Colon (tissue), 2 donors: Measurements from ENCODE around the gene GPRIN1.
"Not testable (repeated sequence)": the region's sequence is repeated elsewhere in the genome, so short reads cannot be mapped to it uniquely, and the experiment has no call there.

Source experiments
- FAIRE-seq: peaks from 2 replicates; lab custom pipeline; 2012; peaks lifted over from hg19 to GRCh38; lab: Jason Lieb, UNC
- donor health status: control.
- donor health status: control.

The GPRIN1 gene

DNA sequence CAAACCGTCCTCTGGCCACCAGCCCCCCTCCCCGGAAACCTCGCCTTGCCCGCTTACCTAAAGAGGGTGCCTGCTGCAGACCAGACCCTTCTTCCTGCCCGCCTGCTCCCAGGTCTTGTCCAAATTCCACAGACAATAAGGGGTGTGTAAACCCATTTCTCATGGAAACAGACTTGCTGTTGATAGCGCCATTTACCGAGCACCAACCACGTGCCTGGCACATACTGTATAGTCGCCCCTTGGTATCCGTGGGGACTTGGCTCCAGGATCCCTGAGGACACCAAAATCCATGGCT is 35.7 kb downstream of the GPRIN1 start:
- FAIRE-seq = no peak

GRCh38 chr5:176573564-176574296 is 36.2 kb downstream of the GPRIN1 start:
- no peak for FAIRE-seq

DNA sequence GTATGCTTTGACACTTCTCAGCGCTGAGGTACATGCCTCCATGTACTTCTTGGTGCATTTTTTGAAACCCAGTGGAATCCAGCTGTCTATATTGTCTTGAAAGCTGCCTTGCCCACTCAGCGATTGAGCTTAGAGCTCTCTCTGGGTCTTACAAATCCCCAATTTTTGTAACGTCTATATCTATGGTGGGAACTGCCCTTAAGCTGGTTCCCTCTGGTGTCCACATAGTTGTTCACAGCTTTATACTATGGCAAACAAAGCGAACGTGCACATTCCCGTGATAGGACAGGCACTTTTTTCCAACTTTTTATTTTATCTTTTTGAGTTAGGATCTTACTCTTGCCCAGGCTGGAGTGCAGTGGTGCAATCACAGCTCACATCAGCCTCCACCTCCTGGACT is 39.9 kb downstream of the GPRIN1 start:
- no peak for FAIRE-seq

GRCh38 chr5:176568657-176569056 is 41.3 kb downstream of the GPRIN1 start:
- FAIRE-seq = no peak

GRCh38 chr5:176565760-176566288 is 44.1 kb downstream of the GPRIN1 start:
- FAIRE-seq = no peak

DNA sequence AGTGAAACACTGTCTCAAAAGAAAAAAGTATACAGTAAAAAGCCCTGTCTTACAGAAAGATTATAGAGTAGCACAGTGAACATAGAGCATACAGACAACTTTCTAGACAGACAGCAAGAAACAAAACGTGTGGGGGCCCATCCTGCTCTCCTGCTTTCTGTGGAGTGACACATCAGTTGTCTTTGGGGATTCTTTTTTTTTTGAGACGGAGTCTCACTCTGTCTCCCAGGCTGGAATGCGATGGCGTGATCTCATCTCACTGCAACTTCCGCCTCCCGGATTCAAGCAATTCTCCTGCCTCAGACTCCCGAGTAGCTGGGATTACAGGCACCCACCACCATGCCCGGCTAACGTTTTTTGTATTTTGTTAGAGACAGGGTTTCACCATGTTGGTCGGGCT is 46.0 kb downstream of the GPRIN1 start:
- no peak for FAIRE-seq

DNA sequence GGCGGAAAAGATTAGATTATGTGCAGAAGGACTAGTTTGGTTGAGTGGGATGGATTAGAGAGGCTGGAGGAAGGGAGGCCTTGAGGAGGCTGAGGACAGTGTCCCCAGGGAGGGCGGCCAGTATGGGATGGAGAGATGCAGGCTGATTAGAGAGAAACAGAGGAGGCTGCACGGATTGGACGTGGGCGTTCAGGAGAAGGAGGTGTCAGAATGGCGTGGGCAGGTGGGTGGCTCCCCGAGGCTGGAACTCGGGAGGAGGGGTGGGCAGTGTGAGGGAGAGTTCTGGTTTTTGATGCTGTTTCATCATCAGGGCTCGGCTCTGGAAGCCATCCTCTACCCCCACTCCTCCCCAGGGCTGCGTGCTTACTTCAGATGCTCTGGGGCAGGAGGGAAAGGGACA is 47.8 kb downstream of the GPRIN1 start:
- FAIRE-seq = no peak

GRCh38 chr5:176561259-176561658 is 48.7 kb downstream of the GPRIN1 start:
- no peak for FAIRE-seq

DNA sequence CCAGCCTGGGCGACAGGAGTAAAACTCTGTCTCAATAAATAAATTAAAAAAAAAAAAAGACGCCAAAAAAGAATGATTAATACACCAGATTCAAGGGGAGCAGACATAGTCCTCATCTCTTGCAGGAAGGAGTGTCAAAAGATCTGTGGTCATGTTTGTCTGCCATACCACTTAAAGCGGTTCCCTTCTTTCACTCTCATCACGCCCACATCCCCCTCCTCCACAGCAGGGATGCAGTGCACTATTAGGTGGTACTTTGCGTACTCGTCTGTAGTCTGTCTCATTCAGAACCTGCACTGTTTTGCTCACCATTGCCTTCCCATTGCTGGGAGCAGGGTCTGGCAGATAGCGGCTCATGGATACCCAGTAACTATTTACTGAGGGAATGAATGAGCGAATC is 49.6 kb downstream of the GPRIN1 start:
- no peak for FAIRE-seq

DNA sequence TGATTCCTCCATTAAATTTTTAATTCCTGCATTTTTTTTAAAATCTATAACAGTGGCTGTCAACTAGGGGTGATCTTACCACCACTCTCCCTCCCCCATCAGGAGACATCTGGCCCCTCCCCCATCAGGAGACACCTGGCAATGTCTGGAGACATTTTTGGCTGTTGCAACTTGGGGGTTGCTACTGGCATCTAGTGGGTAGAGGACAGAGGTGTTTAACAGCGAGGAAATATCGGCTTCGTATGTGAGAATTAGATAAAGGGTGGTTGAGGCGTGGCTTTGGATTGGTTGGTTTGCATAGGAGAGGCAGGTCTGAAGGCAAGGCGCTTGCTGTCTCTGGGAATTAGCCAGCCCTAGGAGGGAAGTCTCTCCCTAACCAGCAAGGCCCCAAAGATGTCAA is 50.3 kb downstream of the GPRIN1 start:
- FAIRE-seq = no peak

DNA sequence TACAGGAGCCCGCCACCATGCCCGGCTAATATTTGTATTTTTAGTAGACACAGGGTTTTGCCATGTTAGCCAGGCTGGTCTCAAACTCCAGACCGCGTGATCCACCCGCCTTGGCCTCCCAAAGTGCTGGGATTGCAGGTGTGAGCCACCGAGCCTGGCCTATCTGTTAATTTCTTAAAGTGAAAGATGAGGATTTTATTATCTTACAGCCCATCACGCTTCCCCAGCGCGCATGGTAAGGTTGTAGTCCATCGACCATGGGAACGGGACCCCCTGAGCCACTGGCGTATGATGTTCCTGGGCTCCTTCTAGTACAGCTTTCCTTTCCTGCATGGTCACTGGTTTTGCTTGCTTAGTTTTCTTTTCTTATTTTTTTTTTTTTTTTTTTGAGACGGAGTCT is 52.1 kb downstream of the GPRIN1 start:
- no peak for FAIRE-seq

DNA sequence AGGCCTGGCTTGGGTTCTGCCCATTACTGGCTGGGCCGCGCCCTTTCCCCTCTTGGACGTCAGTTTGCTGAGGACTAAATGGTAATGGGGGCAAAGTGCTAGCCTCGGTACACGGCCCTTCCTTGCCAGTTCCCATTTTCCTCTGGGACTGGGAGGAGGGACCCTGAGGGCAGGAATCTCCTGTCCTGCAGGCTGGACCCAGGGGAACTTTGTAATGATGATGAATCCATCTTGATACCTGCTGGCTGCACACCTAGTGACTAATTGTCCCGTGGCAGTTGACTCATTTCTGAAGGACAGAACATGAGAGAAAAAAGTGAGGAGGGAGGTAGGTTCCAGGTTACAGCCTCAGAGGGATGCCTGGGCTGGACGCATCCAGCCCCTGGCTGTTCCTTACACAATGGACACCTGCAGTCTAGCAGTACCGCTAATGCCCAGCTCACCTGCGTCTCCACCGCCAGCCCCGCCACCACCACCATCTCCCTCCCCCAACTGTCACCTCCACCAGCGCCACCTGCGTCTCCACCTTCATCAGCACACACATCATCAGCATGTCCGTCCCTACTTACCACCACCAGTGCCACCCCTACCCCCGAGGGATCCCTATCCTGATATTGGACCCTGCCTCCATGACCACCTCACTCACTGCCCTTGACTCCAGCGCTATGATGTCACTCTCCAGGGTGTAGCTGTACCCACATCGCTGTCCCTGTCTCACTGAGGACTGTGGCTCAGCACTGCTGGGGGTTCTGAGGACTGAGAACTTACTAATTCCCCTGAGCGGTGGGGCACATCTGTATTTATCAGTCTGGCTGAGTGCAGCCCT is 56.5 kb downstream of the GPRIN1 start:
- no peak for FAIRE-seq

- FAIRE-seq = no peak
Measured at GRCh38 chr5:176552332-176552869, 57.6 kb downstream of the GPRIN1 start.

DNA sequence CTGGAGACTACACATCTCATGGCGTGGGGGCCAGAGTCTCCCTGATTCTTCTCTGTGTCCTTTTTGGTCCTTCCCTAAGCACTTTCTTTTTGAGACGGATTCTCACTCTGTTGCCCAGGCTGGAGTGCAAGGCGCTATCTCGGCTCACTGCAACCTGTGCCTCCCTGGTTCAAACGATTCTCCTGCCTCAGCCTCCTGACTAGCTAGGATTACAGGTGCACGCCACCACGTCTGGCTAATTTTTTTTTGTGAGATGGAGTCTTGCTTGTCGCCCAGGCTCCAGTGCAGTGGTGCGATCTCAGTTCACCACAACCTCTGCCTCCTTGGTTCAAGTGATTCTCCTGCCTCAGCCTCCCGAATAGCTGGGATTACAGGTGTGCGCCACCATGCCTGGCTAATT is 59.0 kb downstream of the GPRIN1 start:
- FAIRE-seq = not testable (repeated sequence)

DNA sequence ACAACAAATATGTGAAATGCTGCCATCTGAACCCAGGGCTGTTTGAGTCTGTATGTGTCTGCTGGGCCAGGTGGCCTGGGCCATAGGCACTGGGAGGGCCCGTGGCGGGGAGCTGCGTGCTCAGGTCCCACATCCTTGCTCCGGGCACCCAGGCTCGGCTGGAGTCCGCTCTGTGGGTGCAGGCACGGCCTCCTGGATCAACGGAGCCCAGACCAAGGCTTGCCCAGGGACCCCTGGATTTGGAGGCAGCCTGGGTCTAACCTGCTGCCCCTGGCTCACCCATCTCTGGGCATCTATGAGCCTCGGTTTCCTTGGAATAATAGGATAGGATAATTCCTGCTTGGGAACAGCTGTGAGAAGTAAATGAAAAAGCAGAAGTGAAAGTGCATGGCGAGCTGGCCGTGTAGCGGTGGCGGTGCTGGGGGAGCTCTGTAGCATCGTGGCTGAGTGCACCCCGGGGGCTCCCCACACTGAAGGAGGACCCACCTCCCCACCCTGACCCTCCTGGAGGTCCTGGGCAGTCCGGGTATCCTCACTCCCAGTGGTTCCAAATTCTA is 59.6 kb downstream of the GPRIN1 start:
- no peak for FAIRE-seq

GRCh38 chr5:176549871-176550270 is 60.1 kb downstream of the GPRIN1 start:
- FAIRE-seq = no peak

GRCh38 chr5:176548967-176549444 is 61.0 kb downstream of the GPRIN1 start, which contains the start of gene CDHR2:
TSS of gene CDHR2 (plus strand) at chr5:176549342. CDS start at chr5:176565353, 16,011 bp downstream.
- FAIRE-seq = no peak

DNA sequence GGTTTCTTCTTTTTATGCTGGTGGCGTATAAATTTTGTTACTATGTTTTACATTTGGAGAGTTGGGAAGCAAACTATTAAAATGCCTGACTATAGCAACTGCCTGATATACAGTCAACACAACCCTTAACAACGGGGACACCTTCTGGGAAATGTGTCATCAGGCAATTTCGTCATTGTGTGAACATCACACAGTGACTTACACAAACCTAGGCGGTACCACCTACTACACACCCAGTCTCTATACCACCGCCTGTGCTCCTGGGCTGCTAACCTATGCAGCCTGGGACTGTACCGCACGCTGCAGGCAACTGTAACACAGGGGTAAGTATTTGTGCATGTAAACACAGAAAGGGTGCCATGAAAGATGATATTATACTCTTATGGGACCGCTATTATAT is 62.2 kb downstream of the GPRIN1 start:
- FAIRE-seq = no peak
